ENCODE data around the gene GTF3C4.

DNA sequence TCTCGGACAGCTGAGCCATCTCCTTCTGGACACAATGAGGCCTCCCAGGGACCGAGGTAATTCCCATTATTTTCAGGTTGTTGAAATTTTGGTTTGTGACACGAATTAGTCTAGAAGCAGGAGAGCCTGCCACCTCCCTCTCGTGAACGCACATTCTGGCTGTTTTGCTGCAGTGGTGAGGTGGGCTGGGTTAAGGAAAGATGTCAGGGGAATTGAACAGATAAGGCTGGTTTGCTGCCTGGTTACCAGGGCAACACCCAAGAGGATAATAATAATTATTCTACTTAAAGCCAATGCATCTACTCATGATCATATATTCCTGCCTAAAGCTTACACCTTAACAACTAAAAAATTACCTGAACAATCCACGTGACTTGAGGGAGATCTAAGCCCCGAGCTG, 38.6 kb upstream of the GTF3C4 start:
- TF ChIP-seq EZH2 (IDR thresholded peaks at IDR 0.05; ENCODE audit: borderline replicate concordance) = no peak
- no peak for TF ChIP-seq CTCF (IDR thresholded peaks at IDR 0.05; ENCODE audit: poor library complexity)
- TF ChIP-seq EZH2phosphoT487 (IDR thresholded peaks at IDR 0.05; ENCODE audit: low read depth, severe bottlenecking, unreplicated experiment) = no peak

Data from hepatocyte (in vitro differentiated cells).